HPDE6-E6E7 (cell line): ENCODE measurements around the gene ZNF609.

Experiments used
- DNase-seq: peaks from one replicate; pipeline ENCODE4 v3.0.0; 2011; ENCODE audit warnings: missing footprints; ENCODE audit errors: extremely low spot score

Gene ZNF609

GRCh38 chr15:64720188-64720587 lies 259.8 kb downstream of the ZNF609 start:
- no peak for DNase-seq

GRCh38 chr15:64730151-64730550 lies 269.8 kb downstream of the ZNF609 start:
- no peak for DNase-seq

- peak; percentile 62 for DNase-seq
Measured at GRCh38 chr15:64731012-64731804, 270.8 kb downstream of the ZNF609 start.

DNA sequence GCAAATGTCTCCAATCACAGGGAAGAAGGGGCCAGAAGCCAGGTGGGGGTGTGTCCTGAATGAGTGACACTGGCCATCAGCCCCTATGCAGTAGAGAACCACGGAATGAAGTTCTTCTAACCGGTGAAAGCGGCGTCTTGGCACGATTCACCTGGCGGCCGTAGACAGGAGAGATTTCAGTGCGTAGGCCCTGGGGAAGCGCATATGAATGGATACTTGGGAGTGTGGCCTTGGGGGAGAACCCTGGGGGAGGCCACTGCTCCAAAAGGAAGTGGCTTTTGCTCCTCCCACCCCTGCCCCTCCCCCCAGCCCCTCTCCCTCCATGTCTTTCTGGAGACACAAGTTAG lies 271.4 kb downstream of the ZNF609 start:
- DNase-seq: no peak

DNA sequence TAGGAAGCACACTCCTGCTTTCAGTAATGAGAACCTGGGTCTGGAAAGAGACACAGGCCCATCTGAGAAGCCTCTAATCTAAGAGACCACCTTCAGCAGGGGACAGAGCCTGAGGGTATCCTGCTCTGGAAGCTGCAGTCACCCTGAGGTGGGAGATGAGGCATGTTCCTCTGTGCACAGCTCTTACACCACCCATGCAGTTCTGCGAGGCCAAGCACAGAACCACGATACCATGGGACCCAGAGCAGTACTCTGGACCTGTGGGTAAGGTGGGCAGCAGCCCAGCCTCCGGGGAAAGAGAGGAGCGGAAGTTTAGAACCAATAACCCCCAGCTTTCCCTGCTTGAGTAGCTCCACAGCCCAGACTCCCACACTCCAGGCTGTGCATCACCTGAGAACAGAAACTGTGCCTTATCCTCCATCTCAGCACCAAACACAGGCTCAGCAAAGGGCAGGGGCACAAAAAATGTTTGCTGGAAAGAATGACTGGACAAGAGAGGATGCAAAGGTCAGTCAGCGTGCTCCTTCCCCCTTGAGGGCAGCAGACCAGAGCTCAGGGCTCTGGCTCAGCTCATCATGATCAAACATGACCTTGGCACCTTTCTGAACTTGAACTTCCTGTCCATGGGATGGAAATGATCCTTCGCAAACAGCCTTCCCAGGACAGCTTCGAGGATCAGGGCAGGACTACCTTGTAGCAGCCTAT lies 271.9 kb downstream of the ZNF609 start:
- DNase-seq: no peak
